ENCODE results near the gene TMEM179B.
"Not testable (repeated sequence)": the region's sequence is repeated elsewhere in the genome, so short reads cannot be mapped to it uniquely, and the experiment has no call there.

TMEM179B gene

DNA sequence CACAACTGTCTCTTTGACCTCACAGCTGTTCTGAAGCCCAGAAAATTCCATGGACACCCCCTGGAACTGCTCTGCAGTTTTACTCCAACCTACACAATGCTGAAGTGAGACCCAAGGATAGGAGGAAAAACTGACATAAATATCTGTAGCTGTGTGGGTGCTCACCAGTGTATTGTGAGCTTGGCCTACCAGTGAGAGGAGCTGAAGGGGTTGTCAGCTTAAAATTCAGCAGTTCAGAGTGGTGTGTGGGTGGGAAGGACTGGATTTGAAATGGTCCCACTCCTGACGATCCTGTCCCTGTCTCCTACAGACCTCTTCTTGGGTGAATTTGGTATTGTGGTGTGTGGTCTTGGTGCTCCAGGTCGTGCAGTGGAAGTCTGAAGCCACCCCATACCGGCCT, 2.4 kb downstream of the TMEM179B start:
- DNase-seq (ENCODE audit: low spot score) = no peak

DNA sequence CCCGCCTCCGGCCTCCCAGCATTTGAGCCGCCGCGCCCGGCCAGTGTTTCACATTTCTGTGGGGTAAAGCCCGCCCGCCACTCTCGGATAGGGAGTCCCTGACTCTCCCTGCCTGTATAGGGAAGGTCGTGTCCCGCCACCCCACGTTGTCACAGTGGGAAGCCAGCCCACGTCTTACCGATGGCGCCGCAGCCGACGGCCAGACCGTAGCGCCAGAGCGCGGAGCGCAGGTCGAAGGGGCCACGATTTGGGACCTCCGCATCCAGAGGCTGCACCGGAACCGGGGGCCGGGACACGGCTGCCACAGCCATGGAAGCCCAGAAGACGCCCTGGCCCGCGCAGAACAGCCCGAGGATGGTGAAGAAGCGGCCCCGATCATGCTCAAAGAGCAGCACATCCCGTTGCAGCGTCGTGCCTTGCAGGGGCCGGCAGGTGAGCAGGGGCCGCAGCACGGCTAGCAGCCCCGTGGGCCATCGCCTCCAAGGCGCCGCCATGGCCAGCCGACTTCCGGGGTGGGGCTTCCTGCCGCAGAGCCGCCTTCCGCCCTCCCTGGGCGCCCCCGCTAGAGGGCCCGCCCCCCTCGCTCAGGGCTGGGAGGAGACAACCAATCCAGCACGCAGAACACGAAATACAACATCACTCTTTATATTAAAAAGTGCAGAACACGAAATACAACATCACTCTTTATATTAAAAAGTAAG, 4.4 kb downstream of the TMEM179B start, which contains the start of gene TMEM223:
TMEM223 (minus strand) TSS at position 506 of the 701 bp plus-strand sequence; CDS start at position 494, 12 bp downstream.
- DNase-seq (ENCODE audit: low spot score) = peak; percentile 88

DNA sequence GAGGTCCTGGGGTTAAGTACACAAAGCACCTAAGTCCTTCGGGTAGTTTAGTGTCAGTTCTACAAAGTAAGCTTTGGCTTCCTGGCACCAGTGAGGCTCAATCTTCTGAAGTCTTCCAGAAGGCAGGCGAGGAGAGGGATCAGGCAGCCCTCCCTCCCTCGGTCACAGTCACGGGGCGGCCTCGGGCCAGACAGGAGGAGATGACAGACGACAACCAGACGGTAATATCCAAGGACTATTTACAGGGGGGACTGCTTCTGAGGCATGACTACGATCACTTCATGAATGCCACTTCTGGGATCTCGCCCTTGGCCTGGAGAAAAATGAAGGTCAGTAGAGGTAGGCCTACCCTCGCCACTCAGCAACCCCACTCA, 5.0 kb downstream of the TMEM179B start:
- DNase-seq (ENCODE audit: low spot score) = no peak

DNA sequence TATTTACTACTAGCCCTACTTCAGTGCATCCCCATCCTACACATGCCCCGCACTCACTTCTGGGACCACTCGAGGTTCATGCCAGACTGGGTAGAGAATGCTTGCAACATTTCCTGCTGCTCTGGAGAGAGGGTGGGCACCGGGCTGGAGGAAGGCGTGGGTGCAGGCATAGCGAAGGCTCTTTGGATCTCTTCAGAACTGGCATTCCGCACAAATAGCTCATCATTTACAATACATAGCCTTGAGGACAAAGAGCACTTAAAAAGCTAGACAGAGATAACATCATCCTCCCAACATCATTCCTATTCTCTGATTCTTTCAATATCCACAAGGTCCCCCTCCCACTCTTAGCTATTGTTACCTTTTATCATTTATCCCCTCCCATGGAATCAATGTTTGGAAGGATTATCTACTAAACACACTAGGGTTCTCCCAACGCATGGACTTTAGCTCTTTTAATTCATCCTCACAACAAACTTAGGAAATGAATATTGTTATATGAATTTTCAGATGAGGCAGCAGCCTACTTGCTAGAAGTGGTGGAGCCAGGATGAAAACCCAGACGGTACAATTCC, 7.1 kb downstream of the TMEM179B start:
- no peak for DNase-seq (ENCODE audit: low spot score)

DNA sequence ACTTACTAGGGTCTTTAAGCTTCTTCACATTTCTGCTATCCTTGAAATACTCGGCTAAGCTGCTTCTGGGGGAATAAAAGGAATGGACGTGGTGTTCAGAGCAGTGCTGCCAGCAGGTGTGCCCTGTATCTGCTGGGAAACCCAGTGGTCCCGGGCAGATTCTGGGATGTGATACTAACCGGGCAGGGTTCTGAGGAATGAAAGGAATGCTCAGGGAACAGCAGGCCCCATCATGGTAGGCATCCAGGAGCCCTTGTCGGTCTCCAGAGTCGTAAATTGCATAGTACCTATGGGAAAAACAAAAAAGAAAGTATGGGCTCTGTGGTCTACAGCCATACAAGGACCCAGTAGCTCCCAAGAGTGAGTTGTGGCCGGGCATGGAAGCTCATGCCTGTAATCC, 9.1 kb downstream of the TMEM179B start:
- no peak for DNase-seq (ENCODE audit: low spot score)

DNA sequence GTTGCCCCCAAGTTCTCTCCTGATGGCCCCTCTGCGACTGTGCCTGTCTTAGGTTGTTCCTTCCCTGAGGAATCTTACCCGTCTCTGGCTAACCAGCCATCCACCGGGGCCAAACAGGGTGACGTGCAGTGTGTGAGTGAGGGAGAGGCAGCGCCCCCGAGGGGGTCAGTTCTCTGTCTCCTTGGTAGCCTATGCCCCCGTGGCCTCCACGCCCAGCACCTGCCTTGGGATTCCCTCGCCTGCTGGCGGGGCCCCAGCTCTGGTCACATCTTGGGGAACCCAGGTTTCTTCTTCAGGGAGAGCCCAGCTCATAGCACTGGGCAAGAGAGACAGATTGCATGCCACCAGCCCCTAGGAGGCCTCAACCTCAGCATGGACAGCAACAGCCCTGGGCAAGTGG, 12.3 kb downstream of the TMEM179B start:
- no peak for DNase-seq (ENCODE audit: low spot score)

DNA sequence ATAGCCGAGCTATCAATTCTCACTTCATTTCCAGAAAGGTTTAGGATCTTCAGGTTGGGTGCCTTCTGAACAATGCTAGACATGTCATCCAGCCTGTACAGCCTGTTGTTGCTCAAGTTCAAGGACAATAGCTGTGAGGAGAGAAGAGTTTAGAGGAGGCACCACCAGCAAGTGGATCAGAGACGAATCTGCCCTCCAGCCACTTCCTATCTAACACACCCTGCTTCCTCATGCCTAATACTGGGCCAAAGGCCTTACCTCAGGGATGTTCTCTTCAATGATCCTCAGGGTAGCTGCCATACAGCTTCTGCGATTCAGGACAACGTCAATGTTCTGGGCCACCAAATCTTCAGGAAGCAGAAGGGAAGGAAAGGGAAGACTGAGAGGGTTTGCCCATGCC, 13.9 kb downstream of the TMEM179B start:
- no peak for DNase-seq (ENCODE audit: low spot score)

DNA sequence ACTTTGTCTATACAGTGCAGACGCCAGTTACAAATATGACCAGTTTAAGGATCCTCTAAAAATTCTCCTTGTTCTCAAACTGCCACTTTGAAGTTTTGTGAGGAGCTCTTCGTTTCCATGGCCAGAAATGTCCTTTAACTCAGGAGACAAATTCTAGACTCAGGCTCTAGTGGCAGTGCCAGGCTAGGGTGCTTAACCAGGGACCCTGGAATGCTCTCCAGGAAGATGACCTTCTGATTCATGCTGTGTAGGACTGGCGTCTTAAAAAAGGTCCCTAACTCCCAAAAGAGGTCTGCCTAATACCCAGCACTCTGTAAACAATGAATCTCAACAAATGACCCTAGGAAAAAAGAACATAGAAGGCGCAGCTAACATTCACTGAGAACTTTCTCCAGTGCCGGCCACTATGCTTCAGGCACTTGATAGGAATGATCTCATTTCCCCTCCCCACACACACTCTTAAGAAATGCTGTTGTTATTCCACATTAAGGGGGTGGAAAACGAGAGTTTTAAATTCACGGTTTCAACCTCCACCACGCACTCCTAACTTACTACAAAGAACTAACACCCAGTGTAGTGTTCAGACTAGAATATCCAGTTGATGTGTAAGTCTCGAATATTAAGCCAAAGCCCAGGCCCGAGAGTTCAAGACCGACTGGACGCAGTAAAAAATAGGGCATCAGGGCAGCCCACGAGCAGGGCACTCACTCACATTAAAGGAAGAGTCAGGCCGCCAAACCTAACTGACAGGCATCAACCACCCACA, 17.3 kb downstream of the TMEM179B start:
- no peak for DNase-seq (ENCODE audit: low spot score)

DNA sequence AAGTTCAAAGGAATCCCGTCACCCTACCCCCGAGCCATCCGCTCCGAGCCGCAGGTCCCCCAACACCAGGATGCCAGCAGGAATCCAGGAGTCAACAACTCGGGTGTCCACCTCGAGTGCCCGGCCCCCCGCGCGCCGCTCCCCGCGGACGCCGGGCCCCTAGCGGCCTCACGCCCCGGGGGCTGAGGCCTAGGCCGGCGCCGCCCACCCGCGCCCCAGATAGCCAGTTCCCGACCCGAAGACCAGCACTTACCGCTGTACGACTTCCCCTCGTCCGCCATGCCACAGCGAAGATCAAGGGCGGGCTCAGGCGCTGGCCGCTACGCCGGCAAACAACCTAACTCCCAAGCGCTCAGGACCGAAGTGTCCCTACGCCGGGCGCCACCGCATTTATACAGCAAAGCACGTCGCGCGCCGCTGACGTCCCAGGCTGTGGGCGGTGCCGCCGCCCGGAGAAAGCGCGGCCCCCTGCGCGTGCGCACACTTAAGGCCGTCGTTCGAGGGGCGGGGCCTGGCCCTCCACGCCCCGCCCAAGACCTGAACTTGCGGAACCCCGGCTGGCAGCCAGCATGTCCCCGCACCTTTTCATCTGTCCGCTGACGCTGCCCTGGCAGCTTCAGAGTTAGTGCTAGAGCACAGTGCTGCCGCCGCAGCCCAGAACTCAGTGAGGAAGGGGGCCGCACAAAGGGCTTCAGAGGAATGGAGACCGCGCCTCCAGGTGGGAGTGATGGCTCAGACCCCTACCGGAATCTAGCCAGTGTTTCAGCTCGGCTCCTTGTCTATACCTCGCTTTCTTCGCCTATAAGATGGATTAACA, 18.1 kb downstream of the TMEM179B start, which contains the start of gene NXF1:
NXF1 (minus strand) TSS at position 365 of the 817 bp plus-strand sequence; CDS start at position 281, 84 bp downstream.
- DNase-seq (ENCODE audit: low spot score) = peak; percentile 93

DNA sequence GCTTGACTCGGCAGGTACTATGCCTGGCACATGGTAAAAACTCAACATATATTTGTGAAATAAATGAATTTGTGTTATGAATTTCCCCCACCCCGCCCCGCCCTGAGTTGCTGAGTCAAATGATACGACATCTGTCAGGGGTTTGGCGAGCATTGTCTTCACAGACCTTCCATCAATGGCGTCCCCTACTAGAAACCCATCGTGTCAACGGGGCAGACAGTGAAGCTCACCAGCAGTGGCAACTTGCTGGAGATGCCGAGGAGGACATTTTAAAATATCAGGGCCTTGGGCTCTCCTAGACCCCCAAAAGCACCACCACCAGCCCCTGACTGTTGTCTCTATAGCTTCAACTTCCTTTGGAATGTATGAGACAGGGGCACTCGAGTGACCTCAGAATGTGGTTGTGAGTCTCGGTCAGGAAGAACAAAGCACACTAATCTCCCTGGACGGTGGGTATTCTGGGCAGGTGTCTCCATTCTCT, 18.8 kb downstream of the TMEM179B start:
- DNase-seq (ENCODE audit: low spot score) = no peak

DNA sequence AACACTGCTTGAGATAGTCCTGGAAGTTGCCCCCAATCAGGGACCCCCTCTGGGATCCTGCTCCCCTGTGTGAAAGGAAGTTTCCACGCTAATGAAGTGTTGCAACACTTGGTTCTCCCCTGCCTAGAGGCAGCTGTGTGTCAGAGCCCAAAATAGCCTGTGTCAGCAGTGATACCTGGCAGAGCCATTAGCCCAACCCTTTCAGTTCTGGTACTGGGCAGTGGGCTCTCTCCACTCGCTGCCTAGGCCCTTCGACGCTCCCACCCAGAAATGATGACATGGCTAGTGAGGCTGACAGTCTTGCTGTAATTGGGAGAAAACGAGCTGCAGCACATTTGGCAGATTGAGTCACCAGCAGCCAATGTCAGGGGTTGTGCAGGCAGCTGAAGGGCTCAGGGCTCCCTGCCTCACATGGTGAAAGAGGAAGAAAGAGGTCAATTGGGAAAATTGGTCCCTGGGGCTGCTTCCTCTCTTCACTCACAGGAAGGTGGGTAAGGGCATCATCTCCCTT, 19.5 kb downstream of the TMEM179B start:
- DNase-seq (ENCODE audit: low spot score) = no peak

DNA sequence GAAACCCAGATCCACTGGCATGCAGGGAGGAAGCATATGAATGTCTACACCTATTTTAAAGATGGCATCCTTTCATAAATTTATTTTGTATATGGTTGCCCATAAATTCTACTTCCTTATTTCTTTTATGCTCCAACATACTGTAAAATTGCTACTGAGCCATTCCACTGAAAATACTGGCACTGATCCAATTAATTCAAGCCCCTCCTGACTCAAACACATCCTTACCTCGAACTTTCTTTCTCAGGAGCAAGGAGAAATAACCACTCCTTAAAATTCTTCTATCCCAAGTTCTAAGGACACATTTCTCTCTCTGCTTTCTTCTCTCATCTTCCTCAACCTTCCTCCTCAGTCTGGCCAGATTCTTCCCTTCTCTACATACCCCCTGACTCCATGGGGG, 23.5 kb downstream of the TMEM179B start:
- DNase-seq (ENCODE audit: low spot score) = no peak

DNA sequence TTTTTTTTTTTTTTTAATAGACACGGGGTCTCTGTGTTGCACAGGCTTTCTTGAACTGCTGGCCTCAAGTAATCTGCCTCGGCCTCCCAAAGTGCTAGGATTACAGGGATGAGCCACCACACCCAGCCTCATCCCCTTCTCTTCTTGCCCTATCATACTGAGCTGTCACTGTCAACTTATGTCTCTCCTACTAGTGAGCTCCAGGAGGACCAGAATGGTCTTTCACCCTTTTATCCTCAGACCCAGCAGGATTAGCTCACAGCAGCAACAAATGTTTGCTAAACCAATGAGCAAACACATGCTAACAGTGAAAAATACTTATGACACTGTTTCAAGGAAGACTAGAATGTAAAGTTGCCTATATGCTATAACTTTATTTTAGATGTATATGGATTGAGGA, 24.5 kb downstream of the TMEM179B start:
- no peak for DNase-seq (ENCODE audit: low spot score)

DNA sequence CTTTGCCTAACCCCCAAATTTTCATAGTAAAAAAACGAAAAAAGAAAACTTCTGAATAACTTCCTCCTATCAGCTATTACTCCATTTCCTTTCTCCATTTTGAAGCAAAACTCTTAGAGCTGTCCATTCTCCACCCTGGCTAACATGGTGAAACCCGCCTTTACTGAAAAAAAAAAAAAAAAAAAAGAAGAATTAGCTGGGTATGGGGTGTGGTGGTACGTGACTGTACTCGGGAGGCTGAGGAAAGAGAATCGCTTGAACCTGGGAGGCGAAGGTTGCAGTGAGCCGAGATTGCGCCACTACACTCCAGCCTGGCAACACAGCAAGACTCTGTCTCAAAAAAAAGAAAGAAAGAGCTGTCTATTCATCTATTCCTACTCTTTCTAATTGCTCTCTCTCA, 29.4 kb downstream of the TMEM179B start:
- DNase-seq (ENCODE audit: low spot score) = no peak

DNA sequence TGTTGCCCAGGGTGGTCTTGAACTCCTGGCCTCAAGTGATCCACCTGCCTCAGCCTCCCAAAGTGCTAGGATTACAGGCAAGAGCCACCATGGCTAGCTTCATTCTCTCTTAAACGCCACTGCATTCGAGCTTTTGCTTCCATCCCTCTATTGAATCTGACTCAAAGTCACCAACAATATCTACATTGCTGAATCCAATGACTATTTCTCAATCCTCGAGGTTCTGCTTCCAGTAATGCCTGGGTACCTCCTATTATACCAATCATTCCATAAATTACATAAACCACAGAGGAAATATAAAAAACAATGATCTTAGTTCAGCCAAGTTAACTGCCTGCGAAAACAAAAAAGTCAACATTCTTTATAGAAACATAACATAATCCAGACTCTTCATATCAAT, 29.9 kb downstream of the TMEM179B start:
- DNase-seq (ENCODE audit: low spot score) = no peak

DNA sequence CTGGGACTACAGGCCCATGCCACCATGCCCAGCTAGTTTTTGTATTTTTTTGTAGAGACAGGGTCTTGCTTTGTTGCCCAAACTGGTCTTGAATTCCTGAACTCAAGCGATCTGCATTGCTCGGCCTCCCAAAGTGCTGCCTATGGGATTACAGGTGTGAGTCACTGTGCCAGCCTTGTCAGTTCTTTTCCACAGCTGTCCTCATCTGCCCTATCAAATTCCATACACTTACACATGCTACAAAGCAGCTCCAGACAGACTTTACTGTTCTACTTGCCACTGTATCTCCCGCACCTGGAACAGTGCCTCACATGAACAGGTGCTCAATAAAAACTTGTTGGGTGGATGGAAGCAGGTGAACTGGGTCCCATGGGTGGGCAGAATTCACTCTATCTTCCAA, 36.5 kb downstream of the TMEM179B start:
- no peak for DNase-seq (ENCODE audit: low spot score)

DNA sequence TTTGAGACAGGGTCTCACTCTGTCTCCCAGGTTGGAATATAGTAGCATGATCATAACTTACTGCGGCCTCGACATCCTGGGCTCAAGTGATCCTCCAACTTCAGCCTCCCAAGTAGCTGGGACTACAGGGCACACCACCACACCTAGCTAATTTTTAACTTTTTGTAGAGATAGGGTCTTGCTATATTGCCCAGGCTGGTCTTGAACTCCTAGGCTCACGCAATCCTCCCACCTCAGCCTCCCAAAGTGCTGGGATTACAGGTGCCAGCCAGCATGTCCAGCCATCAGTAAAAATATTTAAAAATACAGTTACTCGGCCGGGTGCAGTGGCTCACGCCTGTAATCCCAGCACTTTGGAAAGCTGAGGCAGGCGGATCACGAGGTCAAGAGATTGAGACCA, 40.9 kb downstream of the TMEM179B start:
- DNase-seq (ENCODE audit: low spot score) = not testable (repeated sequence)

DNA sequence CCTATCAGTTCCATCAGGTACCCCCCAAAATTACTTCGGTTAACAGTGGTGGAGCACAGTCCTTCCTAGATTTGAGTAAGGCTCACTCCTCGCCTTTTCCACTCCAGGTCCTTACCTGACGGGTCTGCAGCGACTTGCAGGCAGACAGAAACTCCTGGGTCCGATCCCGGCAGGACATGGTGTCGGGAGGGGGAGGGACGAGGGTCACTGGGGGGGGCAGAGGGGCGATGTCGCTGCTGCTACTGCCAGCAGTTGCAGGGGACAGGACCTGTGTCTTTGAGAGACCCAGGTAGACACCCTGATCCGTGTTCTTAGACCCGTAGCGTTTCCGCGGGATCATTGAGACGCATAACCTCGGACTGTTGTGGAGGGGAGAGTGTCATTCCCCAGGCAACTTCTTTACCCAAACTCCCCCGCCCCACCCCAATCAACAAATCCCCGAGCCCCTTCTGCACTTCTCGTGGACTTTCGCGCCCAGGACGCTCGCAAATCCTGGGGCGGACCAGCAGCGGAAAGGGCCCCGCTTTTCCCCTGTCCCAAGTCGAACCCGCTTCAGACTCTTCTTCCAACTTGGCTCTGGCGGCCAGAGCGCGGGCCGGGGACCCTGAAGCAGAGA, 43.8 kb downstream of the TMEM179B start:
- DNase-seq (ENCODE audit: low spot score) = no peak

DNA sequence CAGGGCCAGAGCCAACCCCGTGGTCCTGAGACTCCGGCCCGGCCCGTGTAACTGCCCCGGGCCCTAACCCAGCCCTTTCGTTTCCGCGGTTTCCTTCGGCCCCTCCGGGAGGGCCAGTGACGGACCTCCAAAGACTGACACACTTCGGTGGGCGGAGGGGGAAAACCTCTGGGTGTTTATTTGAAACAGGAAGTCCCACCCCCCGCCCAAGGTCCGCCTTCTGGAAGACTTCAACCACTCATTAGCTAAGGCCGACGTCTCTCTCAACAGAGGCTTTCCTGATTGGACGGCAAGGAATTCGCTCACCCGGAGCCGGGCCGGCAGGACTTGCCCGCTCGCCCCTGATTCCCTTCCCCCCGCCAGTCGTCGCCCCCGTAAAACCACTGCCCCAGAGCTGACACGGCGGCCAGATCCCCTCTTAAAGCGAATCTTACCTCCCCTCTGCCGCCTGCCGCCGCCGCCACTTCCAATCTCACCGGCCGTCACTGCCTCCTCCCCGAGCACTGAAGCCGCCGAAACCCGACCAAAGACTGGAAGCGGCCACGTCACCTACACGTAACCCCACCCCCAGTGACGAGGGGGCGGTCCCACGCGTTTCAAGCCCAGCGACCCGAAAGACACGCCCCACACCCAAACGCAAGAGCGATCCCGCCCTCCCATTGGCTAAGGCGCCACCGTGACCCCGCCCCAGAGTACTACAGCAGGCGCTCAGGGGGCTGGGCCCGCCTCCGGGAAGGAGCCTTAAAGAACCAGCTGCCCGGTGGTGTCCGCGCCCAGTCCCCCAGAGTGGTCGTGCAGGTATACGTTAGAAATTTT, 44.5 kb downstream of the TMEM179B start, which contains the start of gene STX5:
STX5 (minus strand) TSS at position 532 of the 816 bp plus-strand sequence. CDS start 808 bp downstream, outside the sequence.
- DNase-seq (ENCODE audit: low spot score) = peak; percentile 99

Measured in CD4-positive, alpha-beta T cell treated with Interleukin-6 at 100 ng/mL for 8 hours (primary cell).